PC-9 (cell line): ENCODE results near the gene CDKN1A. TPM values are rescaled to one million over a fixed set of nuclear protein-coding genes. Genes with fewer than 3 reads are reported as not detected.

Source experiments
- BruUV-seq: library from RNA; stranded (reverse); fragments of 400-500 nt; replicated peaks from 2 replicates; lab custom pipeline; 2021; lab: Mats Ljungman, UMichigan
- CTCF ChIA-PET: fragments of 300-600 bp; sonication (Branson Sonifier 250); formaldehyde crosslinking; loops from one replicate; lab custom pipeline; 2022; ENCODE audit warnings: antibody characterized with exemption; lab: Charles Lee
- POLR2A ChIA-PET: fragments of 300-600 bp; sonication (Branson Sonifier 250); formaldehyde crosslinking; loops from one replicate; lab custom pipeline; 2022; ENCODE audit warnings: antibody characterized with exemption; ENCODE audit not compliant: unreplicated experiment; lab: Charles Lee
- DNase-seq, 2 experiments: peaks; one replicate each; pipeline versions ENCODE4 v3.0.0 to v3.0.0-alpha.2; 2015 to 2022; ENCODE audit warnings: mixed read lengths in 1 of 2
- H2AFZ ChIP-seq: fragments of 200-600 bp; sonication (generic); 2 replicates; pipeline ENCODE4 v1.8.1; 2017; ENCODE audit warnings: antibody characterized with exemption
- H3F3A ChIP-seq: fragments of 200-600 bp; sonication (generic); 2 replicates; pipeline ENCODE4 v1.8.1; 2017; ENCODE audit warnings: antibody characterized with exemption, mild to moderate bottlenecking, low read depth; ENCODE audit not compliant: insufficient read depth
- H3K27ac ChIP-seq: fragments of 200-600 bp; sonication (generic); 2 replicates; pipeline ENCODE4 v1.6.1; 2016; ENCODE audit warnings: mixed run types
- H3K27me3 ChIP-seq: fragments of 200-600 bp; sonication (generic); 2 replicates; pipeline ENCODE4 v1.6.1; 2016; ENCODE audit warnings: low read depth, mixed run types; ENCODE audit not compliant: insufficient read depth
- H3K36me3 ChIP-seq: fragments of 200-600 bp; sonication (generic); 2 replicates; pipeline ENCODE4 v1.6.1; 2016; ENCODE audit warnings: low read depth, mixed run types
- H3K4me1 ChIP-seq: fragments of 200-600 bp; sonication (generic); replicated peaks from 2 replicates; pipeline ENCODE4 v1.6.1; 2016; ENCODE audit warnings: mixed run types; ENCODE audit not compliant: insufficient read depth
- H3K4me2 ChIP-seq: fragments of 200-600 bp; sonication (generic); 2 replicates; pipeline ENCODE4 v1.6.1; 2017; ENCODE audit warnings: mixed run types
- H3K4me3 ChIP-seq: fragments of 200-600 bp; sonication (generic); 2 replicates; pipeline ENCODE4 v1.6.1; 2016; ENCODE audit warnings: mixed run types
- H3K79me2 ChIP-seq: fragments of 200-600 bp; sonication (generic); 2 replicates; pipeline ENCODE4 v1.6.1; 2017; ENCODE audit warnings: low read depth, mixed run types
- H3K9me2 ChIP-seq: fragments of 200-600 bp; sonication (generic); 2 replicates; pipeline ENCODE4 v1.8.1; 2017; ENCODE audit warnings: mild to moderate bottlenecking; ENCODE audit not compliant: insufficient read depth
- H3K9me3 ChIP-seq: fragments of 200-600 bp; sonication (generic); 2 replicates; pipeline ENCODE4 v1.8.1; 2016; ENCODE audit warnings: low read depth; ENCODE audit not compliant: insufficient read depth
- H4K20me1 ChIP-seq: fragments of 200-600 bp; sonication (generic); 2 replicates; pipeline ENCODE4 v1.8.1; 2017; ENCODE audit not compliant: insufficient read depth
- EZH2 ChIP-seq: fragments of 200-600 bp; sonication (generic); IDR thresholded peaks from 2 replicates; pipeline ENCODE4 v1.8.0; 2017; ENCODE audit warnings: antibody characterized with exemption, low read depth
- intact Hi-C: fragments of 100-400 bp; cut with micrococcal nuclease; formaldehyde crosslinking; loops from one replicate; pipeline ENCODE4 v1.10.0; 2022; ENCODE audit not compliant: unreplicated experiment
- total RNA-seq: library from RNA; stranded (reverse); gene quantifications from 2 replicates; pipeline ENCODE4 v1.2.3, GENCODE V29; 2021
- TF ChIP-seq, protein P1 (sequence below): fragments of 200-600 bp; sonication (generic); conservative IDR thresholded peaks from 2 replicates; pipeline ENCODE4 v1.6.1; 2017; ENCODE audit warnings: mixed run types, antibody characterized with exemption, mild to moderate bottlenecking, moderate library complexity

Gene CDKN1A
- total RNA-seq, 1 experiment from 2014 or later, result 14.8 TPM

DNA sequence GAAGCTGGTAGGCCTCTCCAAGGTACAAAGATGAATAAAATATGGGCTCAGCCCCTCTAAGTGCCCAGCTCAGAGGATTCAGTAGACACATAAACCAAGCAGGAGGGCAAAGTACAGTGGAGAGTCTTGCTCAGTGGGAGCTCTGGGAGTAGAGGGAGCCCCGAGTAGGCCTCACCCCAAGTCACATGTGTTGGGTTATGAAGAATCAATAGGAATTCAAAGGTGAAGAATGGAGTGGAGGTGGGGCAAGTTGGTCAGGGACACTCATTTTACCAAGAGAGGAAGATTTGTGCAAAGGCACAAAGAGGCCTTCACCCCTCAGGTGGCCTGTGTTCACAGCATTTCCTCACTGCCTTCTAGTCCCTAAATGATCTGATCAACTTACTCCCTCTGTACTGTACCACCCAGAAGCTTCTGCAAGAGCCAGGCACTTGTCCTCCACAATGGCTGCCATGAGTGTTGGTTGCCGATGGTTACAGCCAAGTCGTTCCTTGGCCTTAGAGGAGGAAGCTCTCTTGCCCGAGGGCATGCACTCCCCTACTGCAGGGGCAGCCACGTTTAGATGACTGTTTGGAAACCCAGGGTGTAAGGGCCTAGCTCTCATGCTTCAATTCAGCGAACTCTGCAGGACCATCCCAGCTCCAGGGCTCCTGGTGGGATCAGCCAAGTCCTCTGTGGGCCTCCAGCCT, 6.7 kb upstream of the CDKN1A start:
- H3F3A ChIP-seq, result peaks cover 5% of the 10 kb centered on the region; the same call in 1 of the 2 replicates
- no peaks in the 10 kb centered on the region for H3K27me3 ChIP-seq
- no peak overlapping the region for H3K4me2 ChIP-seq
- no peak overlapping the region for H2AFZ ChIP-seq
- TF ChIP-seq, protein P1, sequence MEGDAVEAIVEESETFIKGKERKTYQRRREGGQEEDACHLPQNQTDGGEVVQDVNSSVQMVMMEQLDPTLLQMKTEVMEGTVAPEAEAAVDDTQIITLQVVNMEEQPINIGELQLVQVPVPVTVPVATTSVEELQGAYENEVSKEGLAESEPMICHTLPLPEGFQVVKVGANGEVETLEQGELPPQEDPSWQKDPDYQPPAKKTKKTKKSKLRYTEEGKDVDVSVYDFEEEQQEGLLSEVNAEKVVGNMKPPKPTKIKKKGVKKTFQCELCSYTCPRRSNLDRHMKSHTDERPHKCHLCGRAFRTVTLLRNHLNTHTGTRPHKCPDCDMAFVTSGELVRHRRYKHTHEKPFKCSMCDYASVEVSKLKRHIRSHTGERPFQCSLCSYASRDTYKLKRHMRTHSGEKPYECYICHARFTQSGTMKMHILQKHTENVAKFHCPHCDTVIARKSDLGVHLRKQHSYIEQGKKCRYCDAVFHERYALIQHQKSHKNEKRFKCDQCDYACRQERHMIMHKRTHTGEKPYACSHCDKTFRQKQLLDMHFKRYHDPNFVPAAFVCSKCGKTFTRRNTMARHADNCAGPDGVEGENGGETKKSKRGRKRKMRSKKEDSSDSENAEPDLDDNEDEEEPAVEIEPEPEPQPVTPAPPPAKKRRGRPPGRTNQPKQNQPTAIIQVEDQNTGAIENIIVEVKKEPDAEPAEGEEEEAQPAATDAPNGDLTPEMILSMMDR, result no peak
- no peak for TF ChIP-seq EZH2
- no TSS peak for BruUV-seq
- H3K79me2 ChIP-seq, result no peaks in the 10 kb centered on the region
- no peaks in the 10 kb centered on the region for H4K20me1 ChIP-seq
- H3K36me3 ChIP-seq, result no peaks in the 10 kb centered on the region
- no peak overlapping the region for H3K27ac ChIP-seq
- no peaks in the 10 kb centered on the region for H3K9me3 ChIP-seq
- CTCF ChIA-PET, result no interaction called here
- no peak for DNase-seq
- no peaks in the 10 kb centered on the region for H3K9me2 ChIP-seq
- intact Hi-C loops, result no loop called here
- POLR2A ChIA-PET, result no interaction called here
- H3K4me1 ChIP-seq, result peaks cover 9% of the 10 kb centered on the region
- H3K4me3 ChIP-seq, result no peak overlapping the region

DNA sequence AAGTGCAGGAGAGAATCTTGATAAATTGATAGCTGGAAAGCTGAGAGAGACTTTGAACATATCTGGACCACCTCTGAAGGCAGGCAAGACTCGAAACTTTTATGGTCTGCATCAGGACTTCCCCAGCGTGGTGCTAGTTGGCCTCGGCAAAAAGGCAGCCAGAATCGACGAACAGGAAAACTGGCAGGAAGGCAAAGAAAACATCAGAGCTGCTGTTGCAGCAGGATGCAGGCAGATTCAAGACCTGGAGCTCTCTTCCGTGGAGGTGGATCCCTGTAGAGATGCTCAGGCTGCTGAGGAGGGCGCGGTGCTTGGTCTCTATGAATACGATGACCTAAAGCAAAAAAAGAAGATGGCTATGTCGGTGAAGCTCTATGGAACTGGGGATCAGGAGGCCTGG, 4.6 kb upstream of the CDKN1A start:
- ChIA-PET POLR2A (no interaction called here), CTCF (no interaction called here)
- Histone ChIP-seq H3K9me2 (no peaks in the 10 kb centered on the region), H3K4me3 (no peak overlapping the region), H3K4me1 (peaks cover 5% of the 10 kb centered on the region), H3K27ac (no peak overlapping the region), H3K27me3 (no peaks in the 10 kb centered on the region), H3K4me2 (no peak overlapping the region), H2AFZ (no peak overlapping the region), H3K36me3 (no peaks in the 10 kb centered on the region), H4K20me1 (no peaks in the 10 kb centered on the region), H3K9me3 (no peaks in the 10 kb centered on the region), H3K79me2 (no peaks in the 10 kb centered on the region), H3F3A (peaks cover 10% of the 10 kb centered on the region)
- no TSS peak for BruUV-seq
- intact Hi-C loops, result no loop called here
- TF ChIP-seq, protein P1, result no peak
- TF ChIP-seq EZH2, result no peak
- no peak for DNase-seq

DNA sequence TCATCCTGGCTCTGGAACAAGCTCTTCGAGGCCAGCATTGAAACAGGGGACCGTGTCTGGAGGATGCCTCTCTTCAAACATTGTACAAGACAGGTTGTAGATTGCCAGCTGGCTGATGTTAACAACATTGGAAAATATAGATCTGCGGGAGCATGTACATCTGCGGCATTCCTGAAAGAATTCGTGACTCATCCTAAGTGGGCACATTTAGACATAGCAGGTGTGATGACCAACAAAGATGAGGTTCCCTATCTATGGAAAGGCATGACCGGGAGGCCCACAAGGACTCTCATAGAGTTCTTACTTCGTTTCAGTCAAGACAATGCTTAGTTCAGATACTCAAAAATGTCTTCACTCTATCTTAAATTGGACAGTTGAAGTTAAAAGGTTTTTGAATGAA, 3.6 kb upstream of the CDKN1A start:
- Histone ChIP-seq H3K4me1 (peaks cover 5% of the 10 kb centered on the region), H3K4me3 (no peak overlapping the region), H3K79me2 (no peaks in the 10 kb centered on the region), H3K36me3 (no peaks in the 10 kb centered on the region), H3K4me2 (no peak overlapping the region), H4K20me1 (no peaks in the 10 kb centered on the region), H3F3A (peaks cover 15% of the 10 kb centered on the region), H3K27ac (no peak overlapping the region), H3K9me2 (no peaks in the 10 kb centered on the region), H2AFZ (no peak overlapping the region), H3K27me3 (no peaks in the 10 kb centered on the region), H3K9me3 (no peaks in the 10 kb centered on the region)
- ChIA-PET POLR2A (no interaction called here), CTCF (no interaction called here)
- TF ChIP-seq, protein P1, result no peak
- no peak for TF ChIP-seq EZH2
- no peak for DNase-seq
- intact Hi-C loops, result no loop called here
- no TSS peak for BruUV-seq
